Measurements from ENCODE around the gene INPP5F. TPM values are rescaled to one million over a fixed set of nuclear protein-coding genes. Genes with fewer than 3 reads are reported as not detected.

INPP5F gene
- total and polyA plus RNA-seq, 10 of the 15 experiments (the other 5 are each of a cell fraction or from before 2014, with no cell fraction given): 6.0 to 49.3 (median 34.3) TPM

GRCh38 chr10:119702583-119702982, 23.3 kb upstream of the INPP5F start (continued):
- TF ChIP-seq SMC3 (IDR thresholded peaks at IDR 0.05; ENCODE audit: borderline replicate concordance, low read length): no peak
- TF ChIP-seq ATF7 (IDR thresholded peaks at IDR 0.05; ENCODE audit: low read depth): peak; percentile 85
- no peak for TF ChIP-seq SIX5 (IDR thresholded peaks at IDR 0.05; ENCODE audit: low read depth, low read length, severe bottlenecking)
- no peak for TF ChIP-seq ZBTB11 (CRISPR knock-in tag; IDR thresholded peaks at IDR 0.05)
- no peak for TF ChIP-seq SREBF2 (IDR thresholded peaks at IDR 0.05; ENCODE audit: low read length)
- TF ChIP-seq ZBTB4 (CRISPR knock-in tag; IDR thresholded peaks at IDR 0.05): no peak
- TF ChIP-seq STAT1 (conservative IDR thresholded peaks at IDR 0.05): no peak
- peak; percentile 81; the same call in 1 of the 2 replicates for TF ChIP-seq BCL11A (IDR thresholded peaks at IDR 0.05; ENCODE audit: low read depth, low read length)
- no peak for TF ChIP-seq JUND (IDR thresholded peaks at IDR 0.05; ENCODE audit: low read depth, low read length)
- TF ChIP-seq E4F1 (IDR thresholded peaks at IDR 0.05; ENCODE audit: borderline replicate concordance, partially characterized antibody): no peak
- TF ChIP-seq SREBF1 (IDR thresholded peaks at IDR 0.05; ENCODE audit: low read length): no peak
- TF ChIP-seq MTA3 (IDR thresholded peaks at IDR 0.05; ENCODE audit: borderline replicate concordance, low read length): no peak
- no peak for TF ChIP-seq CHD1 (IDR thresholded peaks at IDR 0.05; ENCODE audit: low read depth, low read length)
- TF ChIP-seq RCOR1 (conservative IDR thresholded peaks at IDR 0.05; ENCODE audit: low read depth, low read length): no peak
- TF ChIP-seq IKZF1 (conservative IDR thresholded peaks at IDR 0.05): no peak
- peak; percentile 80; the same call in 1 of the 2 replicates for TF ChIP-seq CREM (IDR thresholded peaks at IDR 0.05; ENCODE audit: low read depth)
- no peak for TF ChIP-seq CHD4 (IDR thresholded peaks at IDR 0.05)
- TF ChIP-seq CUX1 (IDR thresholded peaks at IDR 0.05; ENCODE audit: insufficient replicate concordance, low read depth, low read length): no peak
